Fibroblast of villous mesenchyme (primary cell): ENCODE measurements around the gene UBXN2A. TPM values are rescaled to one million over a fixed set of nuclear protein-coding genes. Genes with fewer than 3 reads are reported as not detected.
"Not testable (repeated sequence)": the region's sequence is repeated elsewhere in the genome, so short reads cannot be mapped to it uniquely, and the experiment has no call there.

Experiments
- DNase-seq: peaks from one replicate; pipeline ENCODE4 v3.0.0-alpha.2; 2010; ENCODE audit warnings: low read depth
- H3K4me3 ChIP-seq: 2 replicates; pipeline ENCODE4 v1.5.1; 2011; ENCODE audit warnings: low read depth, mild to moderate bottlenecking, low read length
- total RNA-seq: library from RNA; depleted of rRNA; stranded (reverse); fragments of >200 nt; gene quantifications from 2 replicates; pipeline ENCODE4 v1.2.3, GENCODE V29; 2012
- TF ChIP-seq, protein P1 (sequence below): IDR thresholded peaks from 2 replicates; pipeline ENCODE4 v1.5.1; 2012; ENCODE audit warnings: low read depth, mild to moderate bottlenecking, low read length; ENCODE audit not compliant: insufficient read depth

The UBXN2A gene
- total RNA-seq, 1 donor = 18.1 TPM

DNA sequence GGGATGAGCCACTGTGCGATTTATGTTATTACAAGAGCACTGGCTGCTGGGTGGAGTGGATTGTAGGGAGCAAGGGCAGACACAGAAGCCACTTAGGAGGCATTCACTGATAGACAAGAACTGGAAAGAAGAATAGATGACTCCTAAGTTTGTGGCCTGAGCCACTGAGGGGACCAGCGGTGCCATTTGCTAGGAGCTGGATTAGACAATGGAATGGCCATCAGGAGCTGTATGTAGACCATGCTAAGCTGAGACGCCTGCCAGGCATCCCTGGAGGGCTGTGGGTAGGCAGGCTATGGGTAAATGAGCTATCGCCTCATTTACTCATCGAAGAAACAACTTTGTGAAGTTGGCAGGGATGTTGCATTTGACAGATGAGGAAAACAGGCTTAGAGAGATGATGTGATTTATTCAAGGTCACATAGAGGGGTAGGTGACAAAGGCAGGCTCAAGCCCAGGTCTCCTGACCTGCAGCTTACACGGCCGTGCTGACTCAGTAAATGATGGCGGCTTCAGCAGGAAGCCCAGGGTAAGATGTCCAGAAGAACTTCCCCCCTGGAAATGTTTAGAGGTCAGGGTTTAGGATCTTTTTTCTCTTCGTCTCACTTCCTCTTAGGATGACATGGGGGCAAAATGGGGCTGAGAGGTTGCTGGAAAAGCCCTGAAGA, 72.4 kb downstream of the UBXN2A start:
- no peak for DNase-seq
- no peak overlapping the region for H3K4me3 ChIP-seq
- TF ChIP-seq, protein P1, sequence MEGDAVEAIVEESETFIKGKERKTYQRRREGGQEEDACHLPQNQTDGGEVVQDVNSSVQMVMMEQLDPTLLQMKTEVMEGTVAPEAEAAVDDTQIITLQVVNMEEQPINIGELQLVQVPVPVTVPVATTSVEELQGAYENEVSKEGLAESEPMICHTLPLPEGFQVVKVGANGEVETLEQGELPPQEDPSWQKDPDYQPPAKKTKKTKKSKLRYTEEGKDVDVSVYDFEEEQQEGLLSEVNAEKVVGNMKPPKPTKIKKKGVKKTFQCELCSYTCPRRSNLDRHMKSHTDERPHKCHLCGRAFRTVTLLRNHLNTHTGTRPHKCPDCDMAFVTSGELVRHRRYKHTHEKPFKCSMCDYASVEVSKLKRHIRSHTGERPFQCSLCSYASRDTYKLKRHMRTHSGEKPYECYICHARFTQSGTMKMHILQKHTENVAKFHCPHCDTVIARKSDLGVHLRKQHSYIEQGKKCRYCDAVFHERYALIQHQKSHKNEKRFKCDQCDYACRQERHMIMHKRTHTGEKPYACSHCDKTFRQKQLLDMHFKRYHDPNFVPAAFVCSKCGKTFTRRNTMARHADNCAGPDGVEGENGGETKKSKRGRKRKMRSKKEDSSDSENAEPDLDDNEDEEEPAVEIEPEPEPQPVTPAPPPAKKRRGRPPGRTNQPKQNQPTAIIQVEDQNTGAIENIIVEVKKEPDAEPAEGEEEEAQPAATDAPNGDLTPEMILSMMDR = no peak

DNA sequence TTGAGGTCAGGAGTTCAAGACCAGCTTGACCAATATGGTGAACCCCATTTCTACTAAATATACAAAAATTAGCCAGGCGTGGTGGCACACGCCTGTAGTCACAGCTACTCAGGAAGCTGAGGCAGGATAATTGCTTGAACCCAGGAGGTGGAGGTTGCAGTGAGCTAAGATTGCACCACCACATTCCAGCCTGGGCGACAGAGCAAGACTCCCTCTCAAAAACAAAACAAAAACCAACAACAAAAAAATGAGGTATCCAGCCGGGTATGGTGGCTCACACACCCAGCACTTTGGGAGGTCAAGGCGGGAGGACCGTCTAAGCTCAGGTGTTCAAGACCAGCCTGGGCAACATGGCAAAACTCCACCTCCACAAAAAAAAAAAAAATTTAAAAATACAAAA, 74.6 kb downstream of the UBXN2A start:
- H3K4me3 ChIP-seq, DNase-seq: not testable (repeated sequence)

DNA sequence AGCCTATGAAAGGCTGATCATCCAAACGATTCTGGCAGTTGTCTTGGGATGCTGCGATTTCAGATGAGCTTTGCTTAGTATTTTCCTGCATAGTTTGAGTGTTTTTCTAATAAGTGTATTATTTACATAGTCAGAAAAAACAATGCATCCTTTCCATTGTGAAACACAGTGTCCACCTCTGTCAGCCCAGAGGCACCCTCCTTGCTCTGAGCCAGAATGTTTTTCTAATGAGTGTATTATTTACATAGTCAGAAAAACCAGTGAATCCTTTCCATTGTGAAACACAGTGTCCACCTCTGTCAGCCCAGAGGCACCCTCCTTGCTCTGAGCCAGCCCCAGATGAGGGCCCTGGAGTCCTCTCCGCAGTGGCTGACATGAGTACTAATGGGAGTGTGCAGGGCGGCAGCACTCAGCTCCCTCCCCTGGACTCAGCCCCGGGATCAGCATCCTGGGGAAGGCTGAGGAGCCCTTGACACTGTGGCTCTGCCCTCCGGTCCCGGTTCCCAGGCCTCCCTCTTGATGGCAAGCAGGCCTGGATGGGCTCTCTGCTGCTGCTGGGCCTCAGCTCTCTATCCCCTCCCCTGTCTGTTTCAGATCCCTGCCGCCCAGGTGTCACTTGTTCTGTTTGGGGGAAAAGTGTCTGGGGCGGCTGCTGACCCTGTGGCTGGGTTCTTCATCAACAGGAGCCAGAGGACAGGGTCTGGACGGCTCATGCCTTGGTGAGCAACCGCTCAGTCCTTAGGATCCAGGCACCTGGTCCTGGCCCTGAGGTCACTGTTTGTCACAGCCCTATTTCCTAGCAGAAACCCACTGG, 75.5 kb downstream of the UBXN2A start:
- TF ChIP-seq, protein P1 = no peak
- H3K4me3 ChIP-seq = no peak overlapping the region

DNA sequence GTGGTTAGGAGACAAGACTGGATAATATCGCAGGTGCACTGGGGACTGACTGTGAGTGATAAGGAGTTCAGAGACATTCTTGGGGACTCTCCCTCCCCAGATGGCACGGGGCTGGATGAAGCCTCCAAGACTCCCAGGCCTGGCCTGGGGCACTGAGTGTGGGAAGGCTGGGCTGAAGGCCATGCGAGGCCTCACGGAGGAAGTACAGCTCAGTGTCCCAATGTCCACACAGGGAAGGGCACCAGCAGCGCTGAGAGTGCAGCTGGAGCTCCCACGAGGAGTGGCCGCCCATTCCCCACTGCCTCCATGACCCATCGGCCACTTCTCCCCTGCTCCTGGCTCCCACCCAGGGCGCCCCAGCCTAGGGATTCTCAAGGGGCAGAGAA, 76.1 kb downstream of the UBXN2A start:
- no peak overlapping the region for H3K4me3 ChIP-seq
- TF ChIP-seq, protein P1 = no peak
- no peak for DNase-seq

More for the DNA sequence above, 75.5 kb downstream of the UBXN2A start:
- peak; percentile 80 for DNase-seq

DNA sequence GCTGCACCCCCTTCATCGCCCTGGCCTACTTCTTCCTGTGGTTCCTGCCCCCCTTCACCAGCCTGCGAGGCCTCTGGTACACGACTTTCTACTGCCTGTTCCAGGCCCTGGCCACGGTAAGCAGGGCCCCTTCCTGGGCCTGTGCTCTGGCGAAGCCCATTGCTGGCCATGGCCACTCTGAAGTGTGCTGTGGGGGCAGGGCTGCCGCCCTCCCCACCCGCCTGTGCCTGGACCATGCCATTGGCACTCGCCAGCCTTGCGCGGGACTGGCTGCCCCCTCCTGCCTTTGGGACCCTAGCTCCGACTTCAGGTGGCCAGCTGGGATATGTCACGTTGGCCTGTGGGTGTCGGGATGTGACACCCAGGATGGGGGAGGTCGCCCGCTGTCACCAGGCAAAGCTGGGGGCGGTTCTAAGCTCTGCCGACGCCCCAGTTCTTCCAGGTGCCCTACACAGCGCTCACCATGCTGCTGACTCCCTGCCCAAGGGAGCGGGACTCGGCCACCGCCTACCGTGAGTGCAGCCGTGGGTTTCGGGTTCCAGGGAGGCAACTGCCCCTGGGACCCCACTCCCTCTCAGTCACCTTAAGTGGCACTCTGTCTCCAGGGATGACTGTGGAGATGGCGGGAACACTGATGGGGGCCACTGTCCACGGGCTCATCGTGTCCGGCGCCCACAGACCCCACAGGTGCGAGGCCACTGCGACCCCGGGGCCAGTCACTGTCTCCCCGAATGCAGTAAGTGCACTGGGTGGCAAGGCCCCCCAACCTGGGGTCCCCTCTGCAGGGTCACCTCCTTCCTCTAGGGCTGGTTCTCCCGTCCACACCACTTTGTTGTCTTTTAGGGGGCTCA, 76.8 kb downstream of the UBXN2A start:
- DNase-seq = no peak

DNA sequence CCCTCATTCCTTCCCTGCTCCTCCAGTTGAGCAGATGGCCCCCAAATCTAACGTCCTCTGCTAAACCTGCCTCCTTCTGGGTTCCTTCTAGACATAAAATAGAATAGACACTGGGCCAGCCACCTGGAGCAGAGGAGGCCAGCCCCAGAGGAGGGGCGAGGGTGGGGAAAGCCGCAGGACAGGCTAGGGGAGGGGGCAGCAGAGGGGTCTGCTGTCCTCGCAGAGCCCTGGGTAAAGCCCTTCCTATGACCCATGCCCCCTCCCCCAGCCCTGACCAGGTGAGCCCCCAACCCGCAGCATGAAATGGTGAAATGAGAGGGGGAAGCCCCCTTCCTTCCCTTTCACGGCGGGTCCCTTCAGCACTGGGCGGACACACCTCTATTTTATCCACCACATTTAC, 77.4 kb downstream of the UBXN2A start:
- no peak for DNase-seq
- TF ChIP-seq, protein P1 = no peak
- H3K4me3 ChIP-seq = no peak overlapping the region

More for the DNA sequence above, 76.8 kb downstream of the UBXN2A start:
- H3K4me3 ChIP-seq = no peak overlapping the region
- TF ChIP-seq, protein P1 = no peak

DNA sequence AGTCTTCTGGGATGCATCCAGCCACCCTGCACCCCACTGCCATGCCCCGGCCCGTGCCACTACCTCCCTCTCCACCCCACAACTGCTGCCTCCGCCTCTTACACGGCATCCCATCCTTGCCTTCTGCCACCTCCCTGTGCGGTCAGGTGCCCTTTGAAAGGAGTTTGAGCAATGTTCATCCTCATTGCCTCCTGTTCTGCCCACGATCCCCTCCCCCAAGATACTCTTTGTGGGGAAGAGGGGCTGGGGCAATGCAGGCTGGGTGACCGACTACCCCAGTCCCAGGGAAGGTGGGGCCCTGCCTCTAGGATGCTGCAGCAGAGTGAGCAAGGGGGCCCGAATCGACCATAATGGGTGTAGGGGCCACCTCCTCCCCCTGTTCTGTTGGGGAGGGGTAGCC, 78.0 kb downstream of the UBXN2A start:
- no peak overlapping the region for H3K4me3 ChIP-seq
- TF ChIP-seq, protein P1 = no peak
- no peak for DNase-seq
